AML-193 (cell line): ENCODE results near the gene TSPAN14.
A peak's percentile ranks its signal among the peaks of the same experiment; 100 is the strongest.

Experiments
- DNase-seq, 2 experiments: peaks; one replicate each; lab custom pipeline; 2025; lab: John Stamatoyannopoulos, UW

Gene TSPAN14

DNA sequence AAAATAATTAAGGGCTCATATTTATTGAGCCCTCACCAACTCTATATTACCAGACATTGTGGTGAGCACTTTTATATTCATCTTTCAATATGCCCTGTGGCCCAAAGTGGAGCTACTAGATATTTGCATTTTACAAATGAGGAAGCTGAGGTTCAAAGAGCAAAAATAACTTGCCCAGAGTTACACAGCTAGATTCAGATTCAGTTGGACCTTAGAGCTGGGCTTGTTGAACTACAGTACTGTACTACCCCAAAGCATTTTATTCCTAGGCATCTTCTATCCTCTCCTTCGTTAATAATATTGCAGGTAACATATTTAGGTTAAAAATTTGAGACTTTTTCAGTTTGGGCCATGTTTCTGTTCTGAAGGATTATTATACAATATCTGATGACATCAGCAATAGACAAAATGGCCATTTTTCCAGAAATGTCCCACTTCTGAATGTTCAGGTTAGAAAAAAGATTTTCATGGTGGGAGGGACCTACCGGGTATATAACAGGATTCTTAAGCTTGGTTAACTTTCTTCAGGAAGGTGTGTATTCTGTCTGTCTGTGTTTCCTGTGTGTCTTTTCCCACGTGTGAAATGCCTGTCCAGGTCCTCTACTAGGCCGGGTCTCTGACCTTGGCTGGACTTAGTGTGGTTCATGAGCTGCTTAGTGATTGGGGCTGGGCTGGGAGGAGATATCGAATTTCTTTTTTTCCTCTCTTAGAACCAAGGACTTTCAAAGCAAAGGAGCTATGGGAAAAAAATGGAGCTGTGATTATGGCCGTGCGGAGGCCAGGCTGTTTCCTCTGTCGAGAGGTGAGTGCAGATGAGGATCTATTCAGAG lies 32.2 kb upstream of the TSPAN14 start:
- peak in 1 of 2 experiments; percentile 1 for DNase-seq

DNA sequence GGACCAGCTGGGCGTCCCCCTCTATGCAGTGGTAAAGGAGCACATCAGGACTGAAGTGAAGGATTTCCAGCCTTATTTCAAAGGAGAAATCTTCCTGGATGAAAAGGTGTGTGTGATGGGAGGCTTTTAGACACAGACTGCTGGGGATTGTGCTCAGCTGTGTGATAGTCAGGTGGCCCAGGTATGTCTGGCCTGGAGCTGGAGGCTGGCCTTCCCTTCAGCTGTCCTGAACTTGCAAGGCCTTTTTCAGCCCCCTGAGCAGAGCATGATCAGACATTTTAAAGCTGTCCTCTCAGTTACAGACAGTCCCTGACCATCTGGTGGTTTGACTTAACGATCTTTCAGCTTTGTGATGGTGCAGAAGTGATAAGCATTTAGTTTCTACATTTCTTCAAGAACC lies 28.2 kb upstream of the TSPAN14 start:
- no peak for DNase-seq

GRCh38 chr10:80427541-80427940 lies 26.6 kb upstream of the TSPAN14 start:
- DNase-seq: no peak

GRCh38 chr10:80429521-80429973 lies 24.6 kb upstream of the TSPAN14 start:
- no peak for DNase-seq

GRCh38 chr10:80433134-80433533 lies 21.0 kb upstream of the TSPAN14 start:
- DNase-seq: no peak

DNA sequence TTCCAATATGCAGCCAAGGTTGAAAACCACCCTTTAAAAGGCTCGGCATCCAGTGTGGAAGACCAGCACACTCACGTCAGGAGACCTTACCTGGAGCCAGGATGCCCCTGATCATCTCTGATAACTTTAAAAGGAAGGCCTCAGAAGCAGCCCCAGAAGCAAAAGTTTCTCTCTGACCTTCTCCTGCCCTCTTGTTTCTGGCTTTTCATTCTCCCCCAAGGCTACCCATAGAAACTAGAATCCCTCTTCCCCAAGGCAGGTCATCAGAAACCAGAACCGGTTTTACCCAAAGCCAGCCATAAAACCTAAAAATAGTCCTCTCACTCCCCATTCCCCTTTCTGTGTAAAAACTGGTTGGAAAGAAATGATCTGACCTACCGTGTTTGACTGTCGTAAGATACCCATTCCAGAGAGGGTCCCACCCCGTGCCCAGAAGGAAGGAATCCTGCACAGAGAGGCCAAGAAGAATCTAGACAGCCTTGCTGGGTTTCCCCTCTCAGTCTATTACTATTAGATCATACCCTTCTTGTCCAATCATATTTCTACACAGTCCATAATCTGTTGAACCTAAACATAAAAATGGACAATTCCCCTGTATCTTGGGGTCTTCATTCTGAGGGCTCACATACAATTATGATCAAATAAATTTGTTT lies 17.5 kb upstream of the TSPAN14 start:
- DNase-seq: no peak

DNA sequence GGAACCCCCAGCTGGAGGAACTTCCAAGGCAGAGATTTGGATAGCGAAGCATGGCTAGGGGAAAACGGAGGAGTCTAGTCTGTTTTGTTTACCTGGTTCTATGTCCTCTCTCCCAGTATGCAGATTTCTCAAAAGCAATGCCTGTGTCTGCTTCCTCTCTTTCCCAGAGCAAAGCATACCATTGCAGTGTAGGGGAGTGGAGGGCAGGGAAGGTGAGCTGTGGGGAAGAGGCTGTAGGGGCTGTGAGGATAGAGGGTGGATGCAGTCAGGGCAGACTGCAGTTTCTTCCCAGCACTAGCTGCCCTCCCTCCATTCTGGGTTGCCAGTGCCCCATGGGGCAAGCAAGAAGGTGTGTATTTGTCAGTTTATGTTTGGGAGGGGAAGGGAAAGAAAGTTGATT lies 16.9 kb upstream of the TSPAN14 start:
- DNase-seq: no peak

- no peak for DNase-seq
Measured at GRCh38 chr10:80441831-80442230, 12.3 kb upstream of the TSPAN14 start.

DNA sequence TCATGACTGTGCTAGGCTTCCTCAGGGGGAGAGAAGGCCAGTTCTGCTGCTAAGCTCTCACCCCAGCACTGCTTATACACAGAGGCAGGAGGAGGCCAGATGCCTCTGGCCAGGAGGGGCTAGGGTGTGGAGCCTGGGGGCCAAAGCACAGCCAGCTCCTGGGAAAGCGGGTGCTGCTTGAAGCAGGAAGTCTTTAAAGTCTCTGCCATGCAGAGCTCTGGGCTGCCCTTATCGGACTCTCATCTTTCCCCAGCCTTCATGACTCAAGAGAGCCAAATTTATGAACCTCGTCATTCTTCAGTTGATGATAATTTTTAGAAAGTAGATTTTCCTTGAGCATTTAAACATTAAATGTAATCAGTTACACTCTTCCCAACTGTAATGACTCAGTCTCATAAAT lies 11.2 kb upstream of the TSPAN14 start:
- no peak for DNase-seq

DNA sequence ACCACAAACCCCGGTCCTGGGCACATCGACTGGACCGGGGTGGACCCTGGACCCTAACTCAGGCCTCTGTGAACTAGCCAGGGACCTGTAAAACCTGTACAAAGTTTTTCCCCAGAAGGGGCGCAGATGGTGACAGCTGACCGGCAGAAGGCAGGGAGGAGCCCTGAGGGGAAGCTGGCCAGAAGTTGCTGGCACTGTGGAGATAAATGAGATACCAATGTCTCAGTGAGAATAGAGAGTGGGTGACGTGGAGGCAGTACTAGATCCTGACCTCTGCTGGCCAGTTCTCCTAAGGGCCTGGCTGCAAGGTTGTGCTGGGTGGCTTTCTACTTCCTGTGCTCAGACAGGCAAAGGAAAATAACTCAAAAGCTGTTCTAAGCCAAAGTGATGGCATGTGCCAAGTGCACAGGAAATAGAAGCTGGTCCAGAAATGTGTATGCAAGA lies 10.6 kb upstream of the TSPAN14 start:
- peak; percentile 66 to 71 for DNase-seq

GRCh38 chr10:80444124-80444523 lies 10.0 kb upstream of the TSPAN14 start:
- DNase-seq: no peak

DNA sequence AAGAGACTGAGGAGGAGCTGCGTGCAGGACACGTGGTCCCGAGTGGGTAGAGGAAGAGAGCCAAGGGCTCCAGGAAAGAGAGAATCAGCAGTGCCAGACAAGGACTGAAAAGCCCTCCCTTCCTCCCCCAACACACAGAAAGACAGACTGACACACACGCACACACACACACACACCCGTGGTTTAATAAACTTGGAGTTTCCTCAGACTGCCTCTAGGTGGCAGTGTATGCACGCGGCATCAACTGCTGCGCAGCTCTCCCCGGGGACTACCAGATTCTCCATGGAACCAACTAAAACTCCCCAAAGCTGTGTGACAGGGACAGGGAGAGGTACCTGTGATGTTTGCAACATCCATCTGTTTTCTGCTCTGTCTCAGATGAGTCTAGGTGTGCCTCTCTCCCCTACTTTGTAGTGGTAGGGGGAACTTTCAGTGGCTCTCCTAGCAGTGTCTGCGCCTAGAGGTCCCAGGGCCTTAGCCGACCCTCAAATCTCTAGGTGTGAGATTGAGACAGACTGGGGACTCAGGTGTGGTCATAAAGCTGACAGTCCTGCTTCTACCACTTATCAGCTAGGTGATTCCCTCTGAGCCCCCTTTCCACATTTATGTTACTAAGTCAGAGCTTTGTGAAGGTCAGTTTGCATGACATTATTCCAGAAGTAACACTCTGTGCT lies 9.3 kb upstream of the TSPAN14 start:
- peak; percentile 66 for DNase-seq

- no peak for DNase-seq
Measured at GRCh38 chr10:80447436-80448190, 6.5 kb upstream of the TSPAN14 start.

GRCh38 chr10:80448209-80448942 lies 5.7 kb upstream of the TSPAN14 start:
- DNase-seq: no peak

DNA sequence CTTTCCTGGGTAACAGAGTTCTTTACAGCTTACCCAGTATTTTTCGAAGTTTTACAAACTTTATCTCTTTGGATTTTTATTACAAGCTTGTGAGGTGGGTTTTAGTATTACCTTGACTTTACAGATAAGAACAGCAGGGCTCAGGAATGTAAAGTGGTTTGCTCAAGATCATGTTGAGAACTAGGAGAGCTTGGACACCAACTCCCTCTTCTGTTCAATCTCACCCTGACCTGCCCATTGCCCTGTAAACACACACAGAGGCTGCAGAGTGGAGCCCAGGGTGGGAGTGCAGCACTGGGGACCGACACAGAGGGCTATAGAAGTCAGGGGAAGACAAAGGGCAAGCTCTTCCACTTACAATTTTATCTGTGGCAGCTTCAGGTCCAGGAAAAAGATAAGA lies 4.6 kb upstream of the TSPAN14 start:
- no peak for DNase-seq

DNA sequence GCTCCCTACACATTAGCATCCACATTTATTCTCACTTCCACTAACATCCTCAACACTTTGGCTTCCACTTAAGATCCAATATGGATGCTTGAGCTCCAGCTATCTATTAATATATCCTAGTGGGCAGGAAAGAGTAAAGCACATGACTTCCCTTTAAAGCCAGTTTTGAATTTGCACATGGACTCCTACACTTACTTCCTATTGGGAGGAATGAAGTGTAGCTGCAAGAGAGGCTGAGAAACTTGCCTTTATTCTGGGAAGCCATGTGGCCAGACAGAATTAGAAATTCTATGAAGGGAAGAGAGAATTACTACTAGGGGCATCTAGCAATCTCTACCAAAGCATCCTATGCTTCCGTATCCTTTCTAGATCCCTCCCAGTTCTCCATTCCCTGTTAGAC lies 3.0 kb upstream of the TSPAN14 start:
- no peak for DNase-seq

DNA sequence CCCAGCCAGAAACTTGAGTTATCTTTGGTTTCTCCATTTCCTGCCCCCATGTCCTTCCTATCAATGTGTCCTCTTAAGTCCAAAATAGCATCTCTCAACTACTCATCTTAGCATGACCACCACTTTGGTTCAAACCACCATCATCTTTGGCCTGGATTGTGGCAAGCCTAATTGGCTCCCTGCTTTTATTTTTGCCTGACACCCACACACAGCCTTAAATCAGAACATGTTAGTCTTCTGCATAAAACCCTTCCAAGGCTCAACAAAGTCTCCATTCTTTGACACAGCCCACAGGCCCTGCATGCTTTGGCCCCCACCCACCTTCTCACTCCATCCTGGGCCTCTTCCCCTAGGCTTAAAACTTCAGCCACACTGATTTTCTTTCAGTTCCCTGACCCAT lies 2.0 kb upstream of the TSPAN14 start:
- no peak for DNase-seq

- DNase-seq: no peak
Measured at GRCh38 chr10:80452640-80453039, 1.5 kb upstream of the TSPAN14 start.

DNA sequence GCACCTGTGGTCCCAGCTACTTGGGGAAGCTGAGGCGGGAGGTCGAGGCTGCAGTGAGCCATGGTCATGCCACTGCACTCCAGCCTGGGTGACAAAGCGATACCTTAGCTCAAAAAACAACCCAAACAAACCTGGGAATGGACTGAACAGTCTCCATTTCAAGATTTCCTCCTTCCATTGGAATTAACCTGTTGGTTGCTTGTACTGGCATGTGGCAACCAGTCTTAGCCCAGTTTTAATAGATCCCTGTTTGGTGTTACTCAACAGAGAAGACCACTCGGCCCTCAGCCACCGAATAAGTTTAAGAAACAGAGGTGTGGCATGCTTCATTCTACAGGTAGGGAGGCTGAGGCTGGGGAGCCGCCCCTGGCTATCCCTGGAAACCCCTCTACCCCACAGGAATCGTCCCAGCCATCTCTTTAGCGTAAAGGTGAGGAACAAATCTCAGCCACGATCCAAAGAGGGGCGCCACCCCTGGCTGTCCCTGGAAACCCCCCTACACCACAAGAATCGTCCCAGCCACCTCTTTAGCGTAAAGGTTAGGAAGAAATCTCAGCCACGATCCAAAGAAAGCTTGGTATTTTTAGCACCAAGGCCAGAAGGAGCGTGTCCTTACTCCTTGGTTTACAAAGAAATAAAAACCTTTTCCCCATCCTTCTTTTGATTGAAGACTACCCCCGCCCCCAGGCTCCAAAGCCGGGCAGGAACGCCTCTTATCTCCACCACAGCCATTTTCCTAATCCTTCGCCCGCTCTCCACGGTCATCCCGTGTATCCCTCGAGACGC lies 861 bp upstream of the TSPAN14 start:
- no peak for DNase-seq
